Activated CD4-positive, alpha-beta T cell treated with anti-CD3 and anti-CD28 coated beads, Interleukin-2, amount 10 ng/mL, durations not matched to agents 7 days and 5 days (primary cell): ENCODE results near the gene RNMT. TPM values are rescaled to one million over a fixed set of nuclear protein-coding genes. Genes with fewer than 3 reads are reported as not detected.

Experiments used
- CTCF ChIA-PET: fragments of 350-600 bp; sonication (Branson Sonifier 250); formaldehyde crosslinking; loops from one replicate; lab custom pipeline; 2021; ENCODE audit warnings: antibody characterized with exemption; lab: Charles Lee
- POLR2A ChIA-PET: fragments of 350-600 bp; sonication (Branson Sonifier 250); formaldehyde crosslinking; loops from one replicate; lab custom pipeline; 2021; ENCODE audit warnings: antibody characterized with exemption; lab: Charles Lee
- DNase-seq: peaks from one replicate; pipeline ENCODE4 v3.0.0-alpha.2; 2020
- H3K27ac Mint-ChIP-seq: one replicate; pipeline ENCODE4 v1.8.0; 2021; ENCODE audit warnings: mild to moderate bottlenecking, moderate library complexity, mixed read lengths
- H3K27me3 Mint-ChIP-seq: one replicate; pipeline ENCODE4 v1.8.0; 2021; ENCODE audit warnings: mixed read lengths
- H3K36me3 Mint-ChIP-seq: one replicate; pipeline ENCODE4 v1.8.0; 2021; ENCODE audit warnings: low read depth, mixed read lengths
- H3K4me1 Mint-ChIP-seq: one replicate; pipeline ENCODE4 v1.8.0; 2021; ENCODE audit warnings: mixed read lengths
- H3K4me3 Mint-ChIP-seq: one replicate; pipeline ENCODE4 v1.8.0; 2021; ENCODE audit warnings: mild to moderate bottlenecking, moderate library complexity, mixed read lengths
- H3K9me3 Mint-ChIP-seq: one replicate; pipeline ENCODE4 v1.8.0; 2021; ENCODE audit warnings: mixed read lengths
- total RNA-seq, 2 experiments: library from RNA; stranded (reverse); gene quantifications; one replicate each; pipeline ENCODE4 v1.2.3, GENCODE V29; 2021

Gene RNMT
- total RNA-seq, 2 experiments from 2014 or later = 34.0 to 35.3 TPM

- peaks cover 75% of the 10 kb centered on the region for H3K36me3 Mint-ChIP-seq
- no peaks in the 10 kb centered on the region for H3K4me1 Mint-ChIP-seq
- no peaks in the 10 kb centered on the region for H3K27me3 Mint-ChIP-seq
- H3K27ac Mint-ChIP-seq = no peak overlapping the region
- H3K9me3 Mint-ChIP-seq = peaks cover 2% of the 10 kb centered on the region
- ChIA-PET CTCF (no interaction called here), POLR2A (no interaction called here)
- no peak for DNase-seq
- H3K4me3 Mint-ChIP-seq = no peak overlapping the region
Observed at GRCh38 chr18:13756261-13756660, 29.8 kb downstream of the RNMT start.

GRCh38 chr18:13756671-13757070, 30.2 kb downstream of the RNMT start:
- ChIA-PET CTCF (no interaction called here), POLR2A (no interaction called here)
- Mint-ChIP-seq H3K9me3 (peaks cover under 1% of the 10 kb centered on the region), H3K4me3 (no peak overlapping the region), H3K27me3 (no peaks in the 10 kb centered on the region), H3K4me1 (no peaks in the 10 kb centered on the region), H3K27ac (no peak overlapping the region), H3K36me3 (peaks cover 73% of the 10 kb centered on the region)
- no peak for DNase-seq

DNA sequence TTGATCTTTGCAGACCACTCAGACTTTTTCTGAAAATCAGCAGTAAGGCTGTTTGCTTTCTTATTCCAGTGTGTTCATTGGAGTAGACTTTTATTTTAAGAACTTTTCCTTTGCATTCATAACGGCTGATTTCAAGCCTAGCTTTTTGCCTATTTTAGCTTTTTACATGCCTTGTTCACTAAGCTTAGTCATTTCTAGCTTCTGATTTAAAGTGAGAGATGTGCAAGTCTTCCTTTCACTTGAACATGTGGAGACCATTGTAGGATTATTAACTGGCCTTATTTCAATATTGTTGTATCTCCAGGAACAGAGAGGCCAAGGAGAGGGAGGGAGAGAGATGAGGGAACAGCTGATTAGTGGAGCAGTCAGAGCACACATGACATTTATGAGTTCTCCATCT, 32.1 kb downstream of the RNMT start:
- no peaks in the 10 kb centered on the region for H3K9me3 Mint-ChIP-seq
- peaks cover 79% of the 10 kb centered on the region for H3K36me3 Mint-ChIP-seq
- POLR2A ChIA-PET = no interaction called here
- H3K4me1 Mint-ChIP-seq = no peaks in the 10 kb centered on the region
- DNase-seq = no peak
- no peak overlapping the region for H3K27ac Mint-ChIP-seq
- CTCF ChIA-PET = interaction anchor here (0.6 to 1.1 kb wide), 3 partner anchors 12 to 49 kb away, joined by 3 to 5 read pairs (median 3); no protein-coding TSS in a partner anchor
- no peak overlapping the region for H3K4me3 Mint-ChIP-seq
- no peaks in the 10 kb centered on the region for H3K27me3 Mint-ChIP-seq

- DNase-seq = no peak
- Mint-ChIP-seq H3K9me3 (no peaks in the 10 kb centered on the region), H3K4me1 (no peaks in the 10 kb centered on the region), H3K4me3 (no peak overlapping the region), H3K27ac (no peak overlapping the region), H3K36me3 (peaks cover 72% of the 10 kb centered on the region), H3K27me3 (no peaks in the 10 kb centered on the region)
- CTCF ChIA-PET = no interaction called here
- POLR2A ChIA-PET = no interaction called here
Observed at GRCh38 chr18:13760047-13760446, 33.6 kb downstream of the RNMT start.

DNA sequence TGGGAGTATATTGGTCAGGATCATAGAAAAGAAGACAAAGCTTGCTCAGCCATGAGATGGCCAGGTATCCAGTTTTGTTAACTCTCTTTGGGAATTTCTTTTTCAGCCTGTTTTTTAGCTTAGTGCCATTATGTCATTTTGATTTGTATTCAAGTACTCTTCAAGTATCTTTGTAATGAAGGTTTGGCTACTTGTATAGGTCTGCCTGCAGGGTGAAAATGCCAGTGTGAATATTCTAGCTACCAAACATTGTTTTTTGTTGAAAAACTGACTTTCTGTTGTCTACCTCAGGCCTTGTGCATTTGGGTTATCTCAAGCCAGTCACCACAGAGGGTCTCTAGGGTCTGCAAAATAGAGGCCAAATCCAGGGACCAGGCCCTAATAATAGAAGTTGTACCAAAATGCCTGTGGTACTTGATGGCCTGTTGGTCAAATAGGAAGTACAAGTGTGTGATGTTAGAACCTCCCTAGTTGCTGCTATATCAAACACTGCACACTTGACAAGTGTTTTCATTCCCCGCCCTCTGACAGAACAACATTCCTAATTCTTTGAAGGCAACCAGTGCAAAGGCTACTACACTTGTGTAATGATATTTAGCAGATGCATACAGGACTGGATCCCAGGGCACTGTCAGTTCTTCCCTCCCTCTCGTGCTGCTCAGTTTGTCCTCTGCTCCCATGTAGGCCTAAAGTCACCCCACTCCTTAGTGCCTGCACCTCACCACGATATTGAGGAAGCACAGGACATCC, 36.4 kb downstream of the RNMT start:
- Mint-ChIP-seq H3K27ac (no peak overlapping the region), H3K4me1 (no peaks in the 10 kb centered on the region), H3K36me3 (peaks cover 47% of the 10 kb centered on the region), H3K4me3 (no peak overlapping the region), H3K27me3 (peaks cover 9% of the 10 kb centered on the region), H3K9me3 (peaks cover 12% of the 10 kb centered on the region)
- ChIA-PET CTCF (no interaction called here), POLR2A (no interaction called here)
- no peak for DNase-seq

DNA sequence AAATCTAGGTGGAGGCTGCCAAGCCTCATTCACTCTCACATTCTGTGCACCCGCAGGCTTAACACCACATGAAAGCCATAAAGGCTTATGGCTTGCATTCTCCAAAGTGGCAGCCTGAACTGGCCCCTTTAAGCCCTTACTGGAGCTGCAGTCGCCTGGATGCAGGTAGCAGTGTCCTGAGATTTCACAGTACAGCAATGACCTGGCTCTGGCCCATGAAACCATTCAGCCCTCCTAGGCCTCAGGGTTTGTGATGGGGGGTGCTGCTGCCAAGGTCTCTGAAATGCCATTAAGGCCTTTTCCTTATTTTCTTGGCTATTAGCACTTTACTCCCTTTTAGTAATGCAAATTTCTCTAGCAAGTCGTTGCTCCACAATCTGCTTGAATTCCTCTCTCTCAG, 48.6 kb downstream of the RNMT start:
- Mint-ChIP-seq H3K27ac (no peak overlapping the region), H3K4me3 (no peak overlapping the region), H3K36me3 (no peaks in the 10 kb centered on the region), H3K9me3 (peaks cover 5% of the 10 kb centered on the region), H3K27me3 (peaks cover 14% of the 10 kb centered on the region), H3K4me1 (no peaks in the 10 kb centered on the region)
- no peak for DNase-seq
- CTCF ChIA-PET = no interaction called here
- POLR2A ChIA-PET = no interaction called here

GRCh38 chr18:13791181-13791580, 64.7 kb downstream of the RNMT start:
- DNase-seq = no peak
- no peaks in the 10 kb centered on the region for H3K36me3 Mint-ChIP-seq
- no peaks in the 10 kb centered on the region for H3K4me1 Mint-ChIP-seq
- ChIA-PET POLR2A (no interaction called here), CTCF (no interaction called here)
- H3K9me3 Mint-ChIP-seq = peaks cover 4% of the 10 kb centered on the region
- no peak overlapping the region for H3K27ac Mint-ChIP-seq
- no peak overlapping the region for H3K4me3 Mint-ChIP-seq
- H3K27me3 Mint-ChIP-seq = peaks cover 24% of the 10 kb centered on the region

DNA sequence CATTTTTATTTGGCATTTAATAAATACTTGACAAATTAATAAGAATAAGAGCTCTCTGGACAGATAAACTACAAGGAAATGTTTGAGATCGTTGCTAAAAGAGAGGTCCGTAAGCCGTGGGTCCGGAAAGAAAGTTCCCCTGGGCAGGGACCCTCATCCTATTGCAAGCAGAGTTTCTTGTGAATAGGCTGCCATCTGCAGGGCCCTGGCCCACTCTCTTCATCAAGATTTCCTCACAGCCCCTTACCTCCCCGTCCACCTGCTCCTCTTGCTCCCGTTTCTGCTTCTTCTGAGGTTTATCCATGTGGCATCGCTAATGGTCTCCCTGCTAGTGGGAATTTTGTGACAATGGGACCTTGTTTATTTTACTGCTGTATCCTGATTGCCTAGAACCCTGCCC, 67.3 kb downstream of the RNMT start:
- no peak overlapping the region for H3K4me3 Mint-ChIP-seq
- H3K4me1 Mint-ChIP-seq = no peaks in the 10 kb centered on the region
- POLR2A ChIA-PET = no interaction called here
- peaks cover 1% of the 10 kb centered on the region for H3K9me3 Mint-ChIP-seq
- peaks cover 30% of the 10 kb centered on the region for H3K27me3 Mint-ChIP-seq
- H3K27ac Mint-ChIP-seq = no peak overlapping the region
- CTCF ChIA-PET = no interaction called here
- H3K36me3 Mint-ChIP-seq = no peaks in the 10 kb centered on the region
- DNase-seq = no peak

DNA sequence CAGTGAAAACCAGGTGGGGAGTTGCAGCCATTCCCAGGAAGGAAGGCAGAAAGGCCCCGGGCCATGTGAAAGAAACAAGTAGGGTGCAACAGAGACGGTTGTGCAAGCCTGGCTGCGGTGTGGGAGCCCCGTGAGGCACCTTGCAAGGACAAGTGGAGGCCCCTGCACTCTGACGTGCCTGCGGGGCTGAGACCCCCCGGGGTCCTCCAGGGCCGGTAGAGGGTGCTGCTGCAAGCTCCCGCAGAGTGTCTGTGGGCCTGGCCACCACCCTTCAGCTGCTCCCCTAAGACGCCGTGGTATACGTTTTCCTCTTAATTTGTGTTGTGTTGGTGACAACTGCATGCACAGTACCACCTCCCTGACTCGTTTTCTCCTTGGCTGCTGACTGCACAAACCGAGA, 70.0 kb downstream of the RNMT start:
- H3K9me3 Mint-ChIP-seq = peaks cover 1% of the 10 kb centered on the region
- peaks cover 38% of the 10 kb centered on the region for H3K27me3 Mint-ChIP-seq
- H3K4me1 Mint-ChIP-seq = peaks cover 6% of the 10 kb centered on the region
- no peak overlapping the region for H3K4me3 Mint-ChIP-seq
- POLR2A ChIA-PET = interaction anchor here (1.0 kb wide), 1 partner anchor 12 kb away, joined by 3 read pairs; no protein-coding TSS in a partner anchor
- no peak for DNase-seq
- CTCF ChIA-PET = no interaction called here
- no peaks in the 10 kb centered on the region for H3K36me3 Mint-ChIP-seq
- no peak overlapping the region for H3K27ac Mint-ChIP-seq

DNA sequence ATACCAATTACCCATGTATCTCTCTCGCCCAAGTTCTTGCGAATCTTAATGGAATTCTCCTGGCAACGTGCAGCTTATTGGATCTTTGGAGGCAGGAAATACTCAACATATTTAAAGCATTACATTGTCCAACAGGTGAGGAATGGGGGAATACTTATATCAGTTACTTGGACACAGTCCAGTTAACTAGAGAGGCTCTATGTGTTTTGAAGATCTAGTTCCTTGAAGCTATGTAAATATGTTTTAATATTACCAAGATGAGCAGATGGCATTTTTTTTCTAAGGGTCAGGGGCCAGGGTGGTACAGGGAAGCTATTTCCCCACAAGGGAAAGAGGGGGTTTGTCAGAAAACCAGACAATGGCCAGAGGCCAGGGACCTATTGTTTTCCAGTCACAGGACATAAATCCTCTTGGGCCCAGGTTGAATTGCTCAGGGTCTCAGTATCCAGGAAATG, 70.7 kb downstream of the RNMT start:
- no peaks in the 10 kb centered on the region for H3K36me3 Mint-ChIP-seq
- CTCF ChIA-PET = interaction anchor here (1.7 kb wide), 1 partner anchor 16 kb away, joined by 5 read pairs; no protein-coding TSS in a partner anchor
- peaks cover 1% of the 10 kb centered on the region for H3K9me3 Mint-ChIP-seq
- H3K4me1 Mint-ChIP-seq = peaks cover 6% of the 10 kb centered on the region
- no peak overlapping the region for H3K27ac Mint-ChIP-seq
- POLR2A ChIA-PET = interaction anchor here (1.0 kb wide), 1 partner anchor 13 kb away, joined by 3 read pairs; no protein-coding TSS in a partner anchor
- no peak overlapping the region for H3K4me3 Mint-ChIP-seq
- H3K27me3 Mint-ChIP-seq = peaks cover 41% of the 10 kb centered on the region
- no peak for DNase-seq

- ChIA-PET CTCF (no interaction called here), POLR2A (no interaction called here)
- H3K4me3 Mint-ChIP-seq = no peak overlapping the region
- no peaks in the 10 kb centered on the region for H3K36me3 Mint-ChIP-seq
- H3K27ac Mint-ChIP-seq = no peak overlapping the region
- H3K9me3 Mint-ChIP-seq = peaks cover 1% of the 10 kb centered on the region
- H3K27me3 Mint-ChIP-seq = peaks cover 50% of the 10 kb centered on the region
- no peak for DNase-seq
- peaks cover 6% of the 10 kb centered on the region for H3K4me1 Mint-ChIP-seq
Observed at GRCh38 chr18:13799396-13799795, 72.9 kb downstream of the RNMT start.

GRCh38 chr18:13800505-13801259, 74.2 kb downstream of the RNMT start:
- H3K9me3 Mint-ChIP-seq = no peaks in the 10 kb centered on the region
- DNase-seq = peak; percentile 49
- H3K36me3 Mint-ChIP-seq = no peaks in the 10 kb centered on the region
- ChIA-PET CTCF (interaction anchor here (0.8 kb wide), 1 partner anchor 582 kb away, joined by 3 read pairs; no protein-coding TSS in a partner anchor), POLR2A (no interaction called here)
- H3K4me1 Mint-ChIP-seq = peaks cover 6% of the 10 kb centered on the region
- H3K4me3 Mint-ChIP-seq = peak overlapping the region; percentile 4
- peaks cover 60% of the 10 kb centered on the region for H3K27me3 Mint-ChIP-seq
- H3K27ac Mint-ChIP-seq = no peak overlapping the region

DNA sequence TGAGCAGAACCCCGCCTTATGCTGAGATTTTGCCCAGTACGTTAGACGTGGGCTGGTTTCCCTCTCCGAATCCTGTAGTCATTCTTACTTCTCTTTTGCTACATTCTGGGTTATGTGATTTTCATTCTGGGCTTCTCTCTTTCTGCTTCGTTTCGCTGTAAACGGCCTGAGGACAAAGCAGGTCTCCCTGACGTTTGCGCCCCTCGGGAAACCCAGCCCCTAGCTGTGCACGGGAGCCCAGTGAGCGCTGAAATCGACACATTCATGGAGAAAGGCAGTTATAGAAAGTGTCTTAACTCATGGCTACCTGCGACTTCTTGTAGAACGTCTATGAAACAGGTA, 74.8 kb downstream of the RNMT start:
- DNase-seq = no peak
- POLR2A ChIA-PET = no interaction called here
- peak overlapping the region; percentile 4 for H3K4me3 Mint-ChIP-seq
- H3K4me1 Mint-ChIP-seq = peaks cover 6% of the 10 kb centered on the region
- CTCF ChIA-PET = interaction anchor here (0.8 kb wide), 1 partner anchor 582 kb away, joined by 3 read pairs; no protein-coding TSS in a partner anchor
- H3K36me3 Mint-ChIP-seq = no peaks in the 10 kb centered on the region
- H3K27me3 Mint-ChIP-seq = peaks cover 60% of the 10 kb centered on the region
- H3K27ac Mint-ChIP-seq = no peak overlapping the region
- no peaks in the 10 kb centered on the region for H3K9me3 Mint-ChIP-seq
